ENCODE results near the gene KCTD10.

The KCTD10 gene

DNA sequence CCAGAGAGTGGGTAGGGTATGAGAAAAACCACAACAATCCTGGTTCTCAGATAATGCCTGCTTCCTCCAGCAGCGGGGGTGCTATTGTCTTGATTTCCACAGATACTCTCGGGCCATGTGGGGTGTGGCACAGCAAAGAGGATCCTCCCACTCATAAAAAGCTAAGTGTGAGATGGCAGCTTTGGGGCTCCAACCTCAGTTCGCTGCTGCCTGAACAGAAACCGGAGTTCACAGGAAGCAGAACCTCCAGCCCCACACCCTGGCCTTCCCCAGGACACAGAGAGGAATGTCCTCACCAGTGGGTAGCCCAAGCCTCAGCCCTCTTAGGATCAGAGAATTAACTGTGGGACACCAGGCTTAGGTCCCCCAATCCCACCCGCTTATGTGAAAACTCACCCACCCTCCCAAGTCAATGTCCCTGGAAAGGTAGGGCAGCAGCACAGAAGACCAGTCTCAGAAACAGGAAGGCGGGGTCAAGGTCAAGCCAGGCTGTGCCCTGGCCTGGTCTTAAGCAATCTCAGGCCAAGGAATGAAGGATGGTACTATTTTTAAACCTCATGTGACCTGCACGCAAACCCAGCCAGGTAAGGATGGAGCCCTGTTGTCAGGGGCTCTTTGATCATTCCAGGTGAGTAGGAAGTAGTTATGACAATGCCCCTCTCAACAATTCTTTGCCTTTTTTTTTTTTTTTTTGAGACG, 9.0 kb downstream of the KCTD10 start:
- DNase-seq, result no peak

DNA sequence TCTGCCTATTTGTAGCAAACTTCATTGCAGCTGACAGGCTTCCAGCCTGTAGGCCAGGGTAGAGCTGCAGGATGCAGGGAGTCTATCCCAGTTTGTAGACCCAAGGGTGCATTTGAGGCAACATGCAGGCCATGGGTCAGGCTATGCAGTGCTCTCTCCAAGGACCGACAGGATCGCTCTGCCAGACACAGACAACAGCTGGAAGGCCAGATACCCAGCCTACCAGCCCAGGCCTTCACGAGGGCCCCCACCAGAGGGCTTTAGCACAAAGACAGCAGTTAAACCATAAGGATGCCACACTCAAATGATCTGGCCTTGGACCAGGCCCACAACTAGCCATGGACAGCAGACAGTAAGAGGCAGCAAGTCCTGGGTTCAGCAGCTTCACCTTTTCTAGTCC, 10.3 kb downstream of the KCTD10 start:
- no peak for DNase-seq

DNA sequence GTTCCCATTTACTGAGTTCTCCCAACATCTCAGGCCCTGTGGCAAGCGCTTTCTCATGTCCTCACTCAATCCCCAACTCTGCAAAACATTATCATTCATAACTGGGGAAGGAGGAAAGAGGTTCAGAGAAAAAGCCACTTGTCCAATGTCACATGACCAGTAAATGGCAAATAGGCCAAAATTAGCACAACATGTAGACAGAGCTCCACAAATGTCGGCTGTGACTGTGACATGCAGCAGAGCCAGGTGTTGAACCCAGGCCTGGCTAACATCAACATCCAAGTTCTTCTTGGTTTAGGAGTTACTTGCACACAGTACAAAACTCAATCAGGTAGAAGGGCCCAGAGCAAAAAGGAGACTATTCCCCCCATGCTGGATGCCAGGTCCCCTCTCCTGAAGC, 10.8 kb downstream of the KCTD10 start:
- no peak for DNase-seq

DNA sequence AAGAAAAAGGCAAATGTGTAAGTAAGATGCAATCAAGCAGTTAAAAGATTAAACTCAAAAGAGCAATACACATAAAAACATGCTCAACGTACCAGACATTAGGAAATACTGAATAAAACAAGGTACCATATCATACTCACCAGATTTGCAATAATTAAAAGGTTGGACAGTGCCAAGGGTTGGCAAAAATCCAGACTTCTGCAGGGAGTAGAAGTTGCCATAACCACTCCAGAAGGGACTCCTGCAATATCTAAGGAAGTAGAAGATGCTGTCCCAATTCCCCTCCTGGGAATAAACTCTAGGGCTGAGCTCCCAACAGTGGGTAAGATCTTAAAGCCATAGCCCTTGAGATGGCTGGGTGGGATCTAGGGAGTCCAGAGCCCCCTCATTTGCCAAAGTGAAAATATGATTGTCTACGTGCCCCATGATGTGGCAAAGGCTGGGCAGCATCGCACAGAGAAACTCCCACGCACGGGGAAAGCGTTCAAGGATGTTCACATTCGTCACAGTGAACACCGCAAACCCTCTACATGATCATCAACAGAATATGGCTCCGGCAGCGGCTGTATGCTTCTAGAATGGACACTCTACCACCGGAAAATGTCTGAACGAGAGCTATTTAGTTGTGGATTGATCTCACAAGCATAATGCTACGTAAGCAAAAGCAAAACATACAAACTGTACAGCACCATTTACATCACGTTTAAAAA, 12.3 kb downstream of the KCTD10 start:
- no peak for DNase-seq

DNA sequence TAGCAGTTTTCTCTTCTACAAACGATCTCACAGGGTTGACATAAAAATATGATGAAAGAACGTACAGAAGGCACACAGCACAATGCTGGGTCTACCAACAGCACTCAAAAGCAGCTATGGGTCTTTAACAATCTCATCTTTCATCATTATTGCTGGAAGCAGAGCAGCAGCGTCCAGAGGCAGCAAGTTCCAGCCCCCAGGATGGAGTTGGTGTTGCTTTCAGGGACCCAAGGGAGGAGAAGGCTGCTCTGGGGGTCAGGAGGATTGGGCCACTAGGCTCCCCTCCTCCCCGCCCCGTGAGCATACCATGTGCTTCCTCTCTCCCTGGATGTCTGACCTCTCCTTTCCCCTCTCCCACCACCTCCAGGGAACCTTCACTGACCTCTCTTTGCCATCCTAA, 13.3 kb downstream of the KCTD10 start:
- DNase-seq, result no peak

DNA sequence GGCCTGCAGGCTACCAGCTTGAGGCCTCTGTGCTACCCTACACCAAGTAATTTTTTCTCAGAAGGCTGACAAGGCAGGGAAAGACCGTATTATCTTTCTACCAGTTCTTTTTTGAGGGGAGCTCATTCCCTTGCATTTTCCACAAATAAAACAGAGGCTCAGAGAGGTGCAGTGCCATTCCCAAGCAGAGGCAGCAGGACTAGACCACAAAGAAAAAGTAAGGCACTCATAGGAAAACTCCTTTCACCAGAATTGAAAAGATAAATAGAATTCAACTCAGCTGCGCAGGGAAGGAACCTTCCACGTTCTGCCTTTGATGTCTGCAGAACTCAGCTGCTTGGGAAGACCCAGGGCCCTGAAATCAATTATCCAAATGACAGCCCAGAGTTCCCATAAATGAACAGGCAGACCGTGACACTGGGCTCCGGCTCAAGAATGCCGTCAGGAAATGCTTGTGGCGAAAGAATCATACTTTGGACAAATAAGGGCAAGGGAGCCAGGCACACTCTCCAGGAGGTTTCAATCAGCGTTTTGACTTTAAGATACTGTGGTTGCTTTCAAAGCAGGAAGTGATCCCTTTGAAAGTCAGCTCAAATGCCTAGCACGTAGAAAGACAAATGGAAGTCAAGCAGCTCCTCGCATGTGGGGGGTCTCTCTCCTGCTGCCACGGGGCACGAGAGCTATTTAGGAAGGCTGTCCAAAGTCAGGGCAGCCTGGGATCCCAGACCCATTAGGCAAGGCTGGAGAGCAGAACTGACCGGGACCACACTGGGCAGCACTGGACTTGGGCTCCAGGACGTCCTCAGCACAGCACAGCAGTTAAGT, 14.0 kb downstream of the KCTD10 start:
- DNase-seq, result no peak

DNA sequence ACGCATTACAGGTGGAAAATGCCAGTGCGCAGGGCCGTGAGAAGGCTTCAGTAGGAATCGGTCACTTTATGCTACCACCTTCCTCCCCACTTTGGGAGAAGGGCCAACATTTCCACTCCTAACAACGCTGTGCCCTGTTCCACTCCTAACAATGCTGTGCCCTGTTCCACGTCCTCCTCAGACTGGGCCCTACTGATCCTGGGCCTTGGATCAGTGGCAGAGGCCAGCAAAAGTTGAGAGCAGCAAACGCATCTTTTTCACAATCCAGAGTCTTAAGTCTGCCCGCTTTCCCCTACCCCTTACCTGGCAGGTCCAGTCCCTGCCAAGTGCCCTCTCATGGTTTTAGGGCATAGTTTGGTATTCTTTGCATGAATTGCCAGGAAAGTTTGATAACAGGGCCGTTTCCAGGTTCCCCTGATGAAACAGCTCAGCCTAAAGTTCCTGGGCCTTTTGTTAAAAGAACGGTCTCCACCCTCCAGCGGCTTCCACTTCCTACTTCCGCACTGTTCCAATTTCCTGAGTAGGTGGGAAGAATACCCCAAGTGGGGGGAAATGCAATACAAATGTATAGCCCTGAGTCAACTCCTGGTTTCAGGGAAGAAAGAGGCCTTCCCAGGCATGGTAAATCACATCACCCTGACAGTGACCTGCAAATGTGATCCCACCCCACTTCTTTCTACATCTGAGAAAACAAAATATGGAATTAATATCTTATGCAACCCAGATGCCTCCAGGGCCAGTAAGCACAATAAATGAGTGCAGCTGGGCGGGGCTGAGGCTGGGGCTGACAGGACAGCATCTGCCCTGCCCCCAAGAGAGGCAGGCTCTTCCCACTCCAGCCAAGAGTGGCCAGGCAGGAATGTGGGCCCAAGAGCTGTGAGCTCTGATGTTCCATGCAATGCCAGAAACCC, 15.0 kb downstream of the KCTD10 start:
- no peak for DNase-seq

DNA sequence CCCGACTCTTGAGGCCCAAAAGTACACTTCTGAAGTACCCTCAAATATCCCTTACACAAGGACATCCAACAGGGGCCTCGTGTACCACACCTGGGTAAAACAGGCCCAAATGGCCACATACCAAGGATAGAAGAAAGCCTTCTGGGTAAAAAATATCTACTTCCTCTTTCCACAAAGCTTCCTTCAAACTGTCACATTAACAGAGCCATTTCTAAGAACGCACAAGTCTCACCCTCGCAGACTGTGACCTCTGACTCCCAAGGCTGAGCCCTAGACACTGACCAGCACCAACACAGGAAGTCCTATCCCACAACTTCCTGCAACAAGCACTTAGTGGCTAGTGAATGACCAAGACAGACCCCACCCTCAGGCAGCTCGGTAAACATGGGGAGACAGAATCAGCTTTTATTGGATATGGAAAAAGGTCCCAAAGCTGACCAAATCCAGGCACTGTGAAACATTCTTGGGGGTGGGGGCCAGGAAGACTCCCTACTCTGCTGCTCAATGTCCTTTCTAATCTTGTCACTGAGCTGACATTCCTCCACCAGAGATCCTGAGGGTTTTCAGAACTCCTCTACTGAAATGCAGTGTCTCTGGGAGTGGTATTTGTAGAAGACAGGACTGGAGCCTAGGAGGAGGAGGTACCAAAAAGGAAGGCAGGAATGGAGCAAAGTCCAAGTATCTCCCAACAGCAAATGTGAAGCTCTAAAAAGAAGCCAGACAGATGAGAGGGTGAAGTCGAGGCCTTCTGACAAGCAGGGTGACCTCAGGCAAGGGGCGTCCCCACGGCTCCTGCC, 15.9 kb downstream of the KCTD10 start:
- DNase-seq, result no peak

DNA sequence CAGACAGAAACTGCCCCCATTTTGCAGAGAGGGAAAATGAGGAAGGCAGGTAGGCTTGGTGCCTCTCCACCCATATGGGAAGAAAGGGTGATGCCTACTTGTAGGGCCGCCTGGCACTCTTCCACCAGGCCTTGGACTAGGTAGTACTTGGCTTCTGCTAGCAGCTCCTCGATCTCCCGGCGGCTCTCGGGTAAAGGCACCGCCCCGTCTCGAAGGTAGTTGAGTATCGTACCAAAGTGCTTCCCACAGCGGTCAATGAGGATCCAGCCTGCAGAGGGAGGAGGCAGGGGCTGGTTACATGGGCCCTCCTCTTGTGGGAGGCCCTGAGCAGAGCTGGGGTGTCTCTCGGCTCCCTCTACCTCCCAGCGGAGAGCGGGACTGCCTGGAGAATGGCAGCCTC, 16.6 kb downstream of the KCTD10 start:
- DNase-seq, result no peak

DNA sequence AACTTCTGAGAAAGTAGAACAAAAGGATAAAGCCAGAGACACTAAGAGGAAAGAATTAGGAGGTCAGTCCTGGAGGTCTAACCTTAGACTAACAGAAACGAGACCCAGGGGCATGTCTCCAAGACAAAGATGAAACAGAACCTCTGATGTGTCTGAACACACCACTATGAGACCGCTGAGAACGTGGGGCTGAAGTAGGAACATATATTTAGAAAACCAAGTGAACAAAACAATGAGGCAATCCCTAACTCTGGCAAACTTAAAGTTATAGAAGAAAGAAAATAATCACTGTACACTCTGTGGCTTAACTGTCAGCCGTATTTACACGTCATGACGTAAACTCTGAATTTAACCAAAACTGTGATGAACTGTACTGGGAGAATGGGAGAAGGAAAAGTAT, 17.9 kb downstream of the KCTD10 start:
- DNase-seq, result no peak

DNA sequence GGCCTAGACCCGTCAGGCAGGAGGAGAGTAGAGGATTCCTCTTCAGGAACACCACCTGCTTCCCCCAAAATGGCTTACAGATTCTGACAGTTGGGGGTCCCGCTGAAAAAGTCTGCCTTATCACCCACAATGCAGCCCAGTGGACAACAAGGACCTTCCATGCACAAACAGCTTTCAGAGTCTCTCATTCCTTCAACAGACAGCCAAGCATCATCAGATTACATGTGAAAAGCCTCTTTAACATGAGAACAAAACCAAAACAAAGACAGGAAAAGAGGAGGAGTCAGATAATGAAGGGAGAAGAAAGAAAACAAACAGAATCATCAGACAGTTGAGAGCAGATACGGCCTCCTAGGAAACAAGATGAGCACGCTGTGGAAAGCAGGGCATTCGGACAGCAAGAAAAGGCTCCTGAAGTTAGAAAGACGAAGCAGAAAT, 18.3 kb downstream of the KCTD10 start:
- DNase-seq, result no peak

DNA sequence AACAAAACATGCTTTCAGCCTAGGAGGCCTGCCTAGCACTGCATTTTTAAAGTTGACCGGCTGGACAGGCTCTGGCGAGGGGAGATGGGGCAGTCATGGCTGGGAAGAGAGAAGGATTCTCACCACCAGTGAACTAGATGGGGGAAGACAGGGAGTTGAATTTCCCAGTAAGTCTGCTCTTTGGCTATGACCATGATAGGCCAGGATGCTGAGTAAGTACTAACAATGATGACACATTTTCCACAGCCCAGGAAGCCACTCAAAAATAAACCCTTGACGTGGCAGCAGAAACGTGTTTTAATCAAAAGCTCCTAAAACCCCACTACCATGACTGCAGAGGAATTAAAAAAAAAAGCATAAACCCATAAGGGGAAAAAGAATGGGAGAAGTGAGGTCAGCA, 19.0 kb downstream of the KCTD10 start:
- no peak for DNase-seq

DNA sequence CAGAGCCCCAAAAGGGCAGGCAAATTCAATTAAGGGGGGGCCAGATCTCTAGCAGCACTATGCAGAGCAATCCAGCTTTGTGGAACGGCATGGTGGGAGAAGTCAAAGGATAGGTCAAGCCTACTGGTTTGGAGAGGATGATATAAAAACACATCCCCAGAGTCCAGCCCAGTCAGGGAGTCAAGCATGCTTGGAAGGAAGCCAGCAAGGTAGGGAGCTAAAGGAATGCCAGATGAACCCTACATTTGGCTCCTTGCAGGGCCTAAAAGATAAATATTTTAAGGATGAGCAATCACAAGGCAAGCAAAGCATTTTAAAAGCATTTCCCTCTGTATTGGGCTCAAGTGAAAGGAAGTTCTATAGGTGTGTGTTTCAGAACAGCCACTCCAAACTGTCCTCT, 21.4 kb downstream of the KCTD10 start:
- DNase-seq, result no peak

DNA sequence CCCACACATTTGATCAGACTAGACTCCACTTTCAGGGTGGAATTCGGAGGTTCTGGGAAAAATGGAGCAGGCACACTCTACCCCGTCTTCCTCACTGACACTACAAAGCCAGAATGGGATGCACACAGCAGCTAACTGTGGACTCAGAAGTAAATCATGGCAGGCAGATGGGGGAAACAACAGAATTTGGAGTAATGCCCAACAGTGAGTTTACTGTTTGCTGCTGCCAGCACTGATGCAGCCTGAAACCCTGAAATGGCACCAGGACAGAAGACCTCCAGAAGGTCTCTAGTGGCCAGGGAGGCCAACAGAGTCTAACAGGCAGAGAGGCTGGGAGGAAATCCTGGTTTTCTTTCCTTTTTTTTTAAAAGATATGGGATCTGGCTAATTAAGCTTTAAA, 24.6 kb downstream of the KCTD10 start:
- DNase-seq, result no peak

DNA sequence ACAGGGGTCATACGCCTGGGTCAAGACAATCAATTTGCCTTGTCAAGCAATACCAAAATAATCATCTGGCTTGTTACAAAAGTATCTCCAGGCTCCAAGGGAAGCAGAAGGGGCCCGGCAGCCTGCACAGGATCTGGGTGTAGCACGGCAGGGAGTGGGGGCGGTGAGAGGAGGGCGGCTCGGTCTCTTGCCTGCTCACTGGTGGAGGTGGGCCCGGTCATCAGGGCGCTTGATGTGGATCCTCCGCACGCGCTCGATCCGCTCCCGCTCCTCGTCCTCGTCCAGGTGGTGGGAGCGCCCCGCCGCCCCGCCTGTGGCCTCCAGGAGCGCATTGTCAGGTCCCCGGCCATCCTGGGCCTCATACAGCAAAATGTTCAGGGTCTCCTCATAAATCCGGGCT, 25.7 kb downstream of the KCTD10 start:
- no peak for DNase-seq

DNA sequence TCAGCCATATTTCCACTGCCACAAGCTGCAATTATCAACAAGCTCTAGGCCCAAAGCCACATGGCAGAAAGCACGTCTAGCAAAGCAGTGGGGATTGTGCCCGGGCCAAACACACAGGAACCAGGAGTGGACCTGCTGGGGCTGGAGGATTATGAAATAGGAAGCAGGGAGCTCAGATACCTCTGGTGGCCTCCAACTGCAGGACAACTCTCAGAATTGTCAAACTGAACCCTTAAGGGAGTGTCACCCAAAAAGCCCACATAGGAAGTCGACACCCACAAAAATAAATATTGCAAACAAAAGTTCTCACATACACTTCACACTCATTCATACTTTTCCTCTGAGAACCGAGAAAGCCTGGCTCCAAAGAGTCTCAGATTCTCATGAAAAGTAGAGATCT, 26.1 kb downstream of the KCTD10 start:
- DNase-seq, result no peak

DNA sequence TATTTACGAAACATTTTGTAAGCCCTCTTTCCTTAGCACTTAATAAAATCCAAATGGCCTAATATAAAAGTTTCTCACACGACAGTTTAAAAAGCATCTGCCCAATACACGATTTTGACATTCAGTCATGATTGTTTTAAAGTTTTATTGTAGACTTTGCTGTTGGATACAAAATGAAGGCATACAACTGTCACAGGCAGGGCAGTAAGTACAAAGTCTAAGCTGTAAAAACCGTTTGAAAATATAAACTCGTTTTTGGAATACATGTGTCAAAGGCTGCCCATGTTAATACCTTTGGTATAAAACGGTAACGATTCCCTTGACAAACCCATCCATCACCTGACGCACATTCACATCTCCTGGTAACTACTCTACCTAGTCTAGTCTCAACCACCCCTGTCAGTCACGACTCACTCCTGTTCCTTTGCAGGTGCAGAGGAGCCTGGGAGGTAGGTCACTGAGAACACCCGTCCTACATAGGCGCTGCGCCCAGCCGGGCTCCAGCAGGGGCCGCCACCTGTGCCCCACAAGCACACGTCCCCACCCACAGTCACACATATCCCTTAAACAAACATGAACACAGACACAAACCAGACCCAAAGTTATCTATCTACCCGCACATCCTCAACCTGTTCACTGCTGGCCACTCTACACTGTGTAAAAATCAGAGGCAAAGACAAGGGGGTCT, 27.1 kb downstream of the KCTD10 start:
- no peak for DNase-seq

DNA sequence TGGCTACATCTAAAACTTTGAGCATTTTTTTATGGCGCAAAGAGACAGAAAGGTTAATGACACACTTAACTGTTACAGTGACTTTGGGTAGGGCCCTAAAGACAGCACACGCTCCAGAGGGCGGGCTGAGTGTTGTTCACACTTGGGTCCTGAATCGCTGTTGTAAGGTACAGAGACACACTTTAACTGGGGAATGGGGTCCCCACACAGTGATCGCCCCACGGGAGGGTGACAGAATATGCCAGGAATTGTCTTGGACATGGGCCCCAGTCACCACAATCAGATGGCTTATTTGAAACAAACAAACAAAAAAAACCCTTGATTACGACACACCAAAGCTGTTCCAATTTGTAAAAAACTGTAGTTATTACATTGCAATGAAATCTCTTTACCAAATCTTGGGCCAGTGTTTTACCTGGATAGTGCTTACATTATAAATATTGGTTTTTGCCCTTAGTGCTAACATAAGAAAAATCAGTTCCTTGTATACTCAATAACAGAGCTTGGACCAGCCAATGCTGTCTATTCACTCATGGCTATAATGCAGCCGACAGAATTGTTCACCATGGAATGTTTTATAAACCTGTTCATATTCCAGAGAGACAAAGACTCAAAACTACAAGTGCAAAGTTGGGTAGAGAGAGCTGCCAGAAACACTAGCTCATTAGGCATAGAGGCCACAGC, 28.3 kb downstream of the KCTD10 start:
- no peak for DNase-seq

DNA sequence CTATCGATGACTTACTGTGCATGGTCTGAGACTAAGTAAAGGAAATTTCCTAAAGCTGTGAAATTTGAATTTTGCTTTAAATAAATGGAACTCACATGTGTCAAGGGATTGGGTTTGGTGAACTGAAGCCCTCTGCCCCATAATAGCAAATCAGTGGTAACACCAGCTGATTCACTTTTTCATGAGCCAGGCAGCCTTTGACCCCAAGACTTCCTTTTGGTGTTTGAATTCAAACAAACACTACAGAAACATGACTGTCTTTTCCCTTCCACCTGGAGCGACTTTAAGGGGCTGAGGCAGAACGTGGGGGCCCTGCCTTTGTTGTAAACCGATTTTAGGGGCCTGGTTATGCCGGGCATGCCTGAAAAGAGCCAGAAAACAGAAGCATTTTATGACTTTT, 28.8 kb downstream of the KCTD10 start:
- no peak for DNase-seq

DNA sequence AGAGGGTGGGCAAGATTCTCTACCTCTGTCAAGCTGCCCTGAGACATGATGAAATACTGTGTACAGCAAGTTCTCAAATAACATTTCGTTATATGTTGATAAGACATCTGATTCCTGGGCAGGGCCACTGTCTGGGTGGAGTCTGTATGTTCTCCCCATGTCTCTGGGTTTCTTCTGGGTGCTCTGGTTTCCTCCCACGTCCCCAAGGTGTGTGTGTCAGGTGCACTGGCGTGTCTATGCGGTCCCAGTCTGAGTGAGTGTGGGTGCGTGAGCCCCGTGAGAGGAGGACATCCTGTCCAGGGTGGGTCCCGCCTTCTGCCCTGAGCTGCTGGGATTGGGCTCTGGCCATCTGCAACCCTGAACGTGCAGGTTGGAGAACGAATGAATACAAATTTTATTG, 29.6 kb downstream of the KCTD10 start:
- DNase-seq, result no peak

DNA sequence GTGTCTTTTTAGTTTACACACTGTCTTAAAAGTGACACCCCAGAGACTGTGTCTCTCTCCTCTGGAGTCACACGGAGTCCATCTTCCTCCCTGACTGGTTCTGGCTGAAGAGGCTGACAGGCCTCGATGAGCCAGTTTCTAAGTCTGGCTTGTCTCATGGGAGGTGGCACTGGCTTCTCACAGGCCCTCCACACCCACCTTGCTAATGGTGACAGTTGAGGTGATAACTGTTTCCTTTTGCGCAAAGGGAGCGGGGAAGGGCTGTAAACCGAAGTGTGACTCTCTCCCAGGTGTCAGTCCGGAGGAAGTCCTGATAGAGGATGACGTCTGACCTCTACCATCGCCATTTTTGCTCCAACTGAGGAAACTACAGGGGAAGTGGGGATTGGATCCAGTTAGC, 30.2 kb downstream of the KCTD10 start:
- no peak for DNase-seq

Measured in cortex of kidney (tissue), 1 donor.